ENCODE measurements around the gene UQCR11.
A peak's percentile ranks its signal among the peaks of the same experiment; 100 is the strongest.

UQCR11 gene

DNA sequence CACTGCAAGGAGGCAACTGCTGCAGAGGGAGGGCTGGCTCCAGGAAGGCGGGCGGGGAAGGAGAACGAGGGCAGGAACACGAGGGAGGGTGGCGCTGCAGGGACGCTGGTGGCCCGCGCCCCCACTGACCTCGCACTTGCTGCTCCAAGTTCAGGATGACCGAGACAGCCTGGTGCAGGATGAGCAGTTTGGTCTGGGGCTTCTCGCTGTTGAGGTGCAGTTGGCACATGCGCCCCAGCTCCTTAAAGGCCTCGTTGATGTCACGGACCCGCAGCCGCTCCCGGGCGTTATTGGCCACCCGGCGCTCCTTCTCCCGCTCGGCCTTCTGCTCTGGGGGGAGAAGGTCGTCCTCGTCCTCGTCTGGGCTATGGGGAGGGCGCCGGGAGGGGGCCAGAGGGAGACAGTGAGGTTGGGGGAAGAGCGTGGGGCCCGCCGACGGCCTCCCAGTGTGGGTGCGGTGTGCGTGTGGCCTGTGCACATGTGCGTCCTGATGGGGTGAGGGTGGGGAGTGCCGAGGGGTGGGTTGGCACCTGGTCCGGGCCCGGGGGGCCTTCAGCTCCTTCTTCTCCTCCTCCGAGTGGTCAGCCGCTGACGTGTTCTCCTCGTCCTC is 10.0 kb upstream of the UQCR11 start:
- Mint-ChIP-seq H3K27me3 (no peaks in the 10 kb centered on the region), H3K4me3 (no peak overlapping the region), H3K9me3 (no peaks in the 10 kb centered on the region), H3K36me3 (peaks cover 42% of the 10 kb centered on the region), H3K4me1 (peaks cover 21% of the 10 kb centered on the region), H3K27ac (peak overlapping the region; percentile 73)
- CTCF ChIA-PET: interaction anchor here (0.9 kb wide), 1 partner anchor 9 kb away, joined by 3 read pairs; no protein-coding TSS in a partner anchor
- no peak for DNase-seq

DNA sequence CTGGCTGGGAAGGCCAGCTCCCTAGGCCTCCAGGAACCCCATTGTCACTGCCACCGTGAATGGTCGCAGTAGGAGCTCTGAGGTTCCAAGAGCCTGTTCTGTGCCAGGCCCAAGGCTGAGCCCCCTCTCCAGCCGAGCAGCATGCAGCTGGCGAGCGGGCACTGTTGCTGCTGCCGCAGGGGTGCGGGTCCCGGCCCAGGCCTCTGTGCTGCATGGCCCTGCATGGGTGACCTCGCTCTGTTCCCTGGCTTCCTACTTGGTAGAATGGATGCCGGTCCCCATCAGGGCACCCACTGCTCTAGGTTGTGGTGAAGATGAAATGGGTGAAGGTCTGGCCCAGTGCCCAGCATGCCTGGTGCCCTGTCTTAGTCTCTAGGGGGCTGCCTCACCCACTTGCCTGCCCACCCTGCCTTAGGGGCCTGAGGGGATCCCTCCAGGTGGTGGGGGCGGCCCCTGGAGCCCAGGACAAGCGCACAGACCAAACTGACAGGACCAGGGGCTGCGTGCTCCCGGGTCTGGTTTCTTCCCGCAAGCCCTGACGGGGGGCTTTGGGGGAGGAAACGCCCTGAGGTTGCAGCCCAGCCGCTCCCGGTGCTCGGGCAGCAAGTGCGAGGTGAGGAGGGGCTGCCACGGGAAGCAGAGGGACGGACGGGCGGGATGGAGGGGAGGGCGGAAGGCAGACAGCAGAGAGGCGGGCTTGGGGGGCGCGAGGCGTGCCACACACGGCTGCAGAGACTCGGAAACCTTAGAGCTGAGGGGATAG is 8.7 kb upstream of the UQCR11 start:
- Mint-ChIP-seq H3K36me3 (peaks cover 42% of the 10 kb centered on the region), H3K4me3 (no peak overlapping the region), H3K27ac (no peak overlapping the region), H3K4me1 (peaks cover 31% of the 10 kb centered on the region), H3K9me3 (no peaks in the 10 kb centered on the region), H3K27me3 (no peaks in the 10 kb centered on the region)
- CTCF ChIA-PET: interaction anchor here (0.9 kb wide), 1 partner anchor 11 kb away, joined by 3 read pairs; no protein-coding TSS in a partner anchor
- no peak for DNase-seq

DNA sequence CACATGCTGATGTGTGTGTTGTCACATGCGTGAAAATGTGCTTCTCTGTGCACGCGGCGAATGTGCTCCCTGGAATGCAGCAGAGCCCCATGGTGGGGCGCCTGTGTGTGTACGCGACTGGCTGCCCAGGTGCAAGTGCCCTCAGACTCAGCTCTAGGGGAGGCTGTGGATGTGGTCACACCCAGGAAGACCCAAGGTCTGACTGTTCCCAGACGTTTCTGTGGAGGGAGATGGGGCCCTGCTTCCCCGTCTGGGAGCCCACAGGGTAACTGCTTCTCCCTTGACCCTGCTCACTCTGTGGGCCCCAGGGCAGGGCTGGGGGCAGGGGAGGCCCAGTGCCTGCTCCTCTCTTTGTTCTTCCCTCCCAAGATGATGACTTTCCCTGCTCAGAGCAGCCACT is 7.9 kb upstream of the UQCR11 start:
- no peaks in the 10 kb centered on the region for H3K9me3 Mint-ChIP-seq
- no peaks in the 10 kb centered on the region for H3K27me3 Mint-ChIP-seq
- no peak overlapping the region for H3K27ac Mint-ChIP-seq
- H3K4me3 Mint-ChIP-seq: no peak overlapping the region
- H3K4me1 Mint-ChIP-seq: peaks cover 30% of the 10 kb centered on the region
- CTCF ChIA-PET: no interaction called here
- no peak for DNase-seq
- H3K36me3 Mint-ChIP-seq: peaks cover 37% of the 10 kb centered on the region

DNA sequence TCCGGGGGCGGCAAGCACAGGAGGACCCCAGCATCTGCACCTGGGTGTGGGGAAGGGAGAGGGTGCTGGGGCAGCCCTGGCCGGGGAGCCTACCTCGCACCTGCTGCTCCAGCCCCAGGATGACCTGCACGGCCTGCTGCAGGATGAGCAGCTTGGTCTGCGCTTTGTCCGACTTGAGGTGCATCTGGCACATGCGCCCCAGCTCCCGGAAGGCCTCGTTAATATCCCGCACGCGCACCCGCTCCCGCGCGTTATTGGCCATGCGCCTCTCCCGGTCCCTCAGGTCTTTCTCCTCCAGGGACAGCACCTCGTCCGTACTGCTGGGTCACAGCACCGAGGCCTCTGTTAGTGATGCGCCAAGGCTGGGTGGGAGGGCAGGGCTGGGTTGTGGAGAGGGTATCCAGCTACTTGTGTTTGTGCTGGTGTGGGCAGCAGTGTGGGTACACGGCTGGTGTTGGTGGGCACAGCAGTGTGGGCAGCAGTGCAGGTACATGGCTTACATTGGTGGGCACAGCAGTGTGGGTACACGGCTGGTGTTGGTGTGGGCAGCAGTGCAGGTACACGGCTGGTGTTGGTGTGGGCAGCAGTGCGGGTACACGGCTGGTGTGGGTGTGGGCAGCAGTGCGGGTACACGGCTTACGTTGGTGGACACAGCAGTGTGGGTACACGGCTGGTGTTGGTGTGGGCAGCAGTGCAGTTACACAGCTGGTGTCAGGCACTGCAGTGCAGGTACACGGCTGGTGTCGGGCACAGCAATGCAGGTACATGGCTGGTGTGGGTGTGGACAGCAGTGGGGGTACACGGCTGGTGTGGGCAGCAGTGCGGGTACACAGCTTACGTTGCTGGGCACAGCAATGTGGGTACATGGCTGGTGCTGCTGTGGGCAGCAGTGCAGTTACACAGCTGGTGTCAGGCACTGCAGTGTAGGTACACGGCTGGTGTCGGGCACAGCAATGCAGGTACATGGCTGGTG is 7.1 kb upstream of the UQCR11 start:
- no peak for DNase-seq
- no peaks in the 10 kb centered on the region for H3K9me3 Mint-ChIP-seq
- CTCF ChIA-PET: no interaction called here
- H3K36me3 Mint-ChIP-seq: peaks cover 35% of the 10 kb centered on the region
- H3K4me1 Mint-ChIP-seq: peaks cover 29% of the 10 kb centered on the region
- H3K27ac Mint-ChIP-seq: no peak overlapping the region
- no peaks in the 10 kb centered on the region for H3K27me3 Mint-ChIP-seq
- H3K4me3 Mint-ChIP-seq: no peak overlapping the region

DNA sequence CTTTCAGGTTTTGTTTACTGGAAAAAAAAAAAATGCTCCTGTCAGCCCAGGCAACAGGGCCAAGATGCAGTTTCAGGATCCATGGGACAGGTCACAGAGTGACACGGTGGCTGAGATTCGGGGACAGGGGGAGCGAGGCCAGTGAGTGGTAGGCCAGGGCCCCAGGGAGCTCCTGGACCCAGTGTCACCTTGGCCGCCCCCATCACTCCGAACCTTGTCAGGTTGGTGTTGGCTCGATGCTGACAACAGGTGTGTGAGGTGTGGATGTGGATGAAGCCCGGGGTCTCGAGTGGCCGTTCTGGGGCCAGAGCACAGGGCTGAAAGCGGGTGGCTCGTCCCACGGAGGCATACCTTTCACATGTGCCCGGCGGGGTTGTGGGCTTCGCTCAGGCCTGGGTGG is 6.1 kb upstream of the UQCR11 start:
- no peak overlapping the region for H3K4me3 Mint-ChIP-seq
- peaks cover 28% of the 10 kb centered on the region for H3K4me1 Mint-ChIP-seq
- no peak overlapping the region for H3K27ac Mint-ChIP-seq
- H3K36me3 Mint-ChIP-seq: peaks cover 29% of the 10 kb centered on the region
- H3K27me3 Mint-ChIP-seq: no peaks in the 10 kb centered on the region
- no peaks in the 10 kb centered on the region for H3K9me3 Mint-ChIP-seq
- CTCF ChIA-PET: no interaction called here
- no peak for DNase-seq

DNA sequence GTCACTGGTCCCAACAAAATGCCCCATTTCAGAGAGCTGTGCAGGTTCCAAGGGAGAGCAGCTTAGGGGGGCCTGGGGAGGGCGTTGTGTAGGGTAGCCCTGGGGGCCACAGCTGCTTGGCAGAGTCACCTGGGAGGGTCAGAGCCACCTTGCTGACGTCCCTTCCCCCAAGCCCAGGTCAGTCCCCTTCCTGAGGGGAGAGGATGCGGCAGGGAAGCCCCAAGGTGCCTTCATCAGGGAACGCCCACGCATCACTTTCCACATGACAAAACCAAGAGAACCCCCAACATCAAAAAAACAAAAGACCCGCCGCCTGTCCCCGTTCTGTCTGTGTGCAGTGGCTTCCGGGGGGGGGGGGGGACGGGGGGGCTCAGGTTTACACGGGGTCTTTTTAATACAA is 5.3 kb upstream of the UQCR11 start:
- CTCF ChIA-PET: no interaction called here
- Mint-ChIP-seq H3K9me3 (no peaks in the 10 kb centered on the region), H3K36me3 (peaks cover 24% of the 10 kb centered on the region), H3K27ac (no peak overlapping the region), H3K27me3 (no peaks in the 10 kb centered on the region), H3K4me3 (no peak overlapping the region), H3K4me1 (peaks cover 36% of the 10 kb centered on the region)
- no peak for DNase-seq

DNA sequence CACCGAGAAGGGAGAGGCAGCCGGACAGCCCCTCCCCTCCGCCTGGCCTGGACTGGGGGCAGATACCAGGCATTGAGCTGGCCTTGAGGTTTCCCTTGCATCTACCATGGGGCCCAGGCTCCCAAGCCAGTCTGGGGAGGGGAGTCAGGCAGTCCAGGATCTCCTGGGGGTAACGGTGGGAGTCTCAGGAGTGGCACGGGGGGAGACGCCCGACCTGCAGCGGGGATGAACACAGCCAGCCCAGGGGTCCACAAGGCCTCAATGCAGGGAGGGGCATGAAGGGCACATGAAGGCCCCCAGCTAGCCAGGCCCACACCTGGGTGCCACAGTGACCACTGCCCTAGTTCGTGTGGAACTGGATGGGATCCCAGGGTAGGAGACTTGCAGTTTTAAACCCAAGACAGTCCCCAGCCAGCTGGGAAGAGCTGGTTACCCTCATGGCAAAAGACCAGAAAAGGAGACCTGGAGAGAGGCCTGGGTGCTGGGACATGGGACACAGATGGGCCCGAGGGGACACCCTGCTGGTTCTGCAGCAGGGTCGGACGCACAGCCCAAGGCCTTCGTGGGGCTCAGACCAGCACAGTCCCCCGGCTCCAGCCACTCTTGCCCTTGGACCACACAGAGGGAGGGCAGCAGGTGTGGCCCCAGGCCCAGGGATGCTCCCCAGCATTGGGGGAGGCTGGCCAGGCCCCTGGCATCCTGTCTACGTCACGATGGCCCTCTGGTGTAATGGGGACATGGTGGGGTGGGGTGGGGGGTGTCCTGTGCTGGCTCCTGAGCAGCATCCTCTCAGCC is 4.6 kb upstream of the UQCR11 start:
- peaks cover 38% of the 10 kb centered on the region for H3K4me1 Mint-ChIP-seq
- CTCF ChIA-PET: no interaction called here
- H3K27ac Mint-ChIP-seq: no peak overlapping the region
- no peak overlapping the region for H3K4me3 Mint-ChIP-seq
- no peaks in the 10 kb centered on the region for H3K9me3 Mint-ChIP-seq
- DNase-seq: no peak
- no peaks in the 10 kb centered on the region for H3K27me3 Mint-ChIP-seq
- peaks cover 21% of the 10 kb centered on the region for H3K36me3 Mint-ChIP-seq

DNA sequence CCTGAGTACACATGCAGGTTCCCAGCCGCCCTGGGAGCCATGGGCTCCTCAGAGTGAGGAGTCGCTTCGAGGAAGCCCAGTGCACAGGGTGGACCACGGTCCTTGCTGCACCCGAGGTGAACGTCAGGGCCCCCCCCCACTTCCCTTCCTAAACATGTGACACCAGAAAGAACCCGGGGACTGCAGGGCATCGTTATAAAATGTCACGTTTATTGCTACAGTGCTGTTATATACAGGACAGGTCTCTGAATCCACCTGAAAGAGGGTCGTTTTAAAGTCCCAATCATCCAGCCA is 3.8 kb upstream of the UQCR11 start:
- peak overlapping the region; percentile 83 for H3K27ac Mint-ChIP-seq
- DNase-seq: peak; percentile 46

DNA sequence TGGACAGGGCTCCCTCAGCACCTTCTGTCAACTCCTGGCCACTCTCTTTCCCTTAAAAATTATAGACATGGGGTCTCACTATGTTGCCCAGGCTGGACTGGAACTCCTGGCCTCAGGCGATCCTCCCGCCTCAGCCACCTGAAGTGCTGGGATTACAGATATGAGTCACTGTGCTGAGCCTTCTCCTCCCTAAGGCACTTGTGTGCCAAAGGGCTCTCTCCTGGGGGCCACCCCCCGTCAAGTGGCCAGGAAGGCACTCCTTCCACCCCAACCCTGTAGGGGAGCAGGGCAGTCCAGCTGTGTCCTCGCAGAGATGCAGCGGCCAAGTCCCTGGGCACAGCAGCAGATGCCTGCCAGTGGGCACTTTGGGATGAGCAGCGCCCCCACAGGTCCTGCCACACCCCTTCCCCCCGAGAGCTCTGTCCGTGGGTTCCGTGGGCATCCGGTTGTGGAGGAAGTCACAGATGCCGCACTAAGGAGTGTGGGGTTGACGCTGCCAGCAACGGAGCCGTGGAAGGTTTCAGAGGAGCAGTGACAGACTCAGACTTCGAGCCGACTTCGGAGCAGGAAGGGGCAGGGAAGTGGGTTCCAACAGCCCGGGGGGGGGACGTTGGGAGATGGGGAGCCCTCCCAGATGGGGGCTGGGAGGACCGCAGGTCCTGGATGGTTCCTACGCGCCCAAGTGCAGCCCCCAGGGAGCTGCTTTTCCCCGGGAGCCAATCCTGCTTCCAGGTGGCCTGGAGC is 3.3 kb upstream of the UQCR11 start:
- H3K27me3 Mint-ChIP-seq: no peaks in the 10 kb centered on the region
- H3K4me3 Mint-ChIP-seq: peak overlapping the region; percentile 39
- CTCF ChIA-PET: interaction anchor here (1.0 kb wide), 1 partner anchor 54 kb away, joined by 3 read pairs; no protein-coding TSS in a partner anchor
- H3K9me3 Mint-ChIP-seq: no peaks in the 10 kb centered on the region
- peaks cover 50% of the 10 kb centered on the region for H3K4me1 Mint-ChIP-seq
- DNase-seq: peak; percentile 50
- peak overlapping the region; percentile 77 for H3K27ac Mint-ChIP-seq
- peaks cover 10% of the 10 kb centered on the region for H3K36me3 Mint-ChIP-seq

More for the DNA sequence above, 3.8 kb upstream of the UQCR11 start:
- Mint-ChIP-seq H3K9me3 (no peaks in the 10 kb centered on the region), H3K4me3 (no peak overlapping the region), H3K27me3 (no peaks in the 10 kb centered on the region), H3K36me3 (peaks cover 13% of the 10 kb centered on the region), H3K4me1 (peaks cover 45% of the 10 kb centered on the region)
- CTCF ChIA-PET: interaction anchor here (1.0 kb wide), 1 partner anchor 53 kb away, joined by 3 read pairs; no protein-coding TSS in a partner anchor

DNA sequence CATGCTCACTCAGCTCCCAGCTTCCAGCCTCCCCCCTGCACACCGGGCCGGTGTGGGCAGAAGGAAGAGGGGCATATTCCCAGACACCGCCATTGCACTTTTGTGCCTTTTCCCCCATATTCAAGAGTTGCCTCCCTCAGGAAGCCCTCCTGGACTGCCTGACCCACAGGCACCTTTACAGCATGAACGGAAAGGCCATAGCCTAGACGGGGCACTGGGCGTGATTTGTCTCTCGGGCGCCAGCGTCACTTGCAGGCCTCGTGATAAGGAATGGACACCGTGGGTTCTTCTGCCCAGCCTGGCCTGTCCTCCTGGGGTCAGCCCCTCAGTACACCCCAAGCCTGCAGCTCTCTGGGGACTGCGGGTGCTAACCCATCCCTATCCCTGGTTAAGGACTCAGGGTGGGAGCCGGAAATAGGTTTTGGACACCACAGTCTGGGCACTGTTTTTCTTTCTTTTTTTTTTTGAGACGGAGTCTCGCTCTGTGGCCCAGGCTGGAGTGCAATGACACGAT is 933 bp upstream of the UQCR11 start:
- Mint-ChIP-seq H3K4me3 (peak overlapping the region; percentile 88), H3K4me1 (peaks cover 59% of the 10 kb centered on the region), H3K27ac (peak overlapping the region; percentile 99), H3K9me3 (no peaks in the 10 kb centered on the region), H3K27me3 (no peaks in the 10 kb centered on the region), H3K36me3 (peaks cover 8% of the 10 kb centered on the region)
- CTCF ChIA-PET: interaction anchor here (1.1 to 2.4 kb wide), 4 partner anchors 13 to 66 kb away, joined by 3 to 12 read pairs (median 4); no protein-coding TSS in a partner anchor
- no peak for DNase-seq

DNA sequence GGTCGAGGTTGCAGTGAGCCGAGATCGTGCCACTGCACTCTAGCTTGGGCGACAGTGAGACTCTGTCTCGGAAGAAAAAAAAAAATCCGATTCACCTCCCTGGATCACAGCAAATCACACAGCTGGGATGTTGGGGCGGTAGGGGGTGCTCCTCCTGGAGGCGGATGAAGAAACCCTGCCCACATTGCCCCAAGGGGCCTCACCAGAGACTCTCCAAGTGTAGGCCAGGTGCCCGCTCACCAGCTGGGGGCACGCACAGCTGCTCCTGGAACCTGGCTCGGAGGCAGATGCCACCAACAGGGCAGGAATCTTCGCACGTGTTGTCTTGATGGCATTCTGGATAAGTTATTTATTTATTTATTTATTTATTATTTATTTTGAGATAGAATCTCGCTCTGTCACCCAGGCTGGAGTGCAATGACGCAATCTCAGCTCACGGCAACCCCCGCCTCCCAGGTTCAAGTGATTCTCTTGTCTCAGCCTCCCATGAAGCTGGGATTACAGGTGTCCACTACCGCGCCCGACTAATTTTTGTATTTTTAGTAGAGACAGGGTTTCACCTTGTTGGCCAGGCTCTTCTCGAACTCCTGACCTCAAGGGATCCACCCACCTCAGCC is 3.1 kb downstream of the UQCR11 start:
- DNase-seq: no peak
- Mint-ChIP-seq H3K4me1 (peaks cover 37% of the 10 kb centered on the region), H3K36me3 (peaks cover 11% of the 10 kb centered on the region), H3K27me3 (no peaks in the 10 kb centered on the region), H3K4me3 (no peak overlapping the region), H3K9me3 (no peaks in the 10 kb centered on the region), H3K27ac (no peak overlapping the region)
- CTCF ChIA-PET: interaction anchor here (1.3 kb wide), 1 partner anchor 9 kb away, joined by 4 read pairs; the partner anchor contains the start of gene MBD3

DNA sequence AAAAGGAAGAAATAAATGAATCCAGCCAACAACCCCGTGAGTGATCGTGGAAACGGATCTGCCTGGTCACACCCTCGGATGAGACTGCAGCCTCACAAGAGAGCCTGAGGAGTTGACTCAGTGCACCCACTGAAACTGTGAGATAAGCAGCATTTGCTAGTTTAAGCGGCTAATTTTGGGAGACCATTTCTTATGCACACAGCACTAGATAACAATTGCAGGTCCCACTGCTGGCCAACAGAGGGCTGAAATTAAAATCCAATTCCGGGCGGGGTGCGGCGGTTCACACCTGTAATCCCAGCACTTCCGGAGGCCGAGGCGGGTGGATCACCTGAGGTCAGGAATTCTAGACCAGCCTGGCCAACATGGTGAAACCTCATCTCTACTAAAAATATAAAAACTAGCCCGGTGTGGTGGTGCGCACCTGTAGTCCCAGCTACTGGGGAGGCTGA is 3.6 kb downstream of the UQCR11 start:
- no peak for DNase-seq
- no peaks in the 10 kb centered on the region for H3K9me3 Mint-ChIP-seq
- CTCF ChIA-PET: interaction anchor here (1.3 kb wide), 1 partner anchor 8 kb away, joined by 4 read pairs; the partner anchor contains the start of gene MBD3
- no peak overlapping the region for H3K27ac Mint-ChIP-seq
- peaks cover 12% of the 10 kb centered on the region for H3K36me3 Mint-ChIP-seq
- peaks cover 34% of the 10 kb centered on the region for H3K4me1 Mint-ChIP-seq
- no peaks in the 10 kb centered on the region for H3K27me3 Mint-ChIP-seq
- no peak overlapping the region for H3K4me3 Mint-ChIP-seq

Measured in activated naive CD4-positive, alpha-beta T cell treated with anti-CD3 and anti-CD28 coated beads, Interleukin-2, amount 10 ng/mL, durations not matched to agents 7 days and 5 days (primary cell).